NCI-H524 (cell line): Measurements from ENCODE around the gene GFRA1.

ENCODE experiments used
- DNase-seq, 2 experiments: peaks; one replicate each; lab custom pipeline; 2025; lab: John Stamatoyannopoulos, UW

GFRA1 gene

GRCh38 chr10:116270771-116271592, 2.0 kb downstream of the GFRA1 start:
- DNase-seq = no peak

- no peak for DNase-seq
These were observed 2.8 kb downstream of the GFRA1 start for GRCh38 chr10:116270126-116270770.

- DNase-seq = no peak
These were observed 3.4 kb downstream of the GFRA1 start for GRCh38 chr10:116269619-116270018.

- peak in 1 of 2 experiments; percentile 21 for DNase-seq
These were observed 4.0 kb downstream of the GFRA1 start for GRCh38 chr10:116268976-116269375.

- DNase-seq = no peak
These were observed 7.3 kb downstream of the GFRA1 start for GRCh38 chr10:116265686-116266085.

- no peak for DNase-seq
These were observed 8.9 kb downstream of the GFRA1 start for GRCh38 chr10:116263870-116264655.

- no peak for DNase-seq
These were observed 10.3 kb downstream of the GFRA1 start for GRCh38 chr10:116262678-116263077.

- DNase-seq = no peak
These were observed 12.4 kb downstream of the GFRA1 start for GRCh38 chr10:116260599-116260998.

GRCh38 chr10:116259638-116260037, 13.4 kb downstream of the GFRA1 start:
- DNase-seq = no peak

GRCh38 chr10:116257785-116258184, 15.2 kb downstream of the GFRA1 start:
- DNase-seq = no peak

GRCh38 chr10:116256752-116257259, 16.2 kb downstream of the GFRA1 start:
- no peak for DNase-seq

- DNase-seq = no peak
These were observed 16.9 kb downstream of the GFRA1 start for GRCh38 chr10:116255886-116256751.

- no peak for DNase-seq
These were observed 18.4 kb downstream of the GFRA1 start for GRCh38 chr10:116254422-116255155.

- no peak for DNase-seq
These were observed 19.3 kb downstream of the GFRA1 start for GRCh38 chr10:116253716-116254115.

GRCh38 chr10:116251602-116252395, 21.2 kb downstream of the GFRA1 start:
- no peak for DNase-seq

GRCh38 chr10:116247691-116248090, 25.3 kb downstream of the GFRA1 start:
- DNase-seq = no peak

GRCh38 chr10:116246263-116246662, 26.7 kb downstream of the GFRA1 start:
- DNase-seq = no peak

GRCh38 chr10:116245156-116245555, 27.9 kb downstream of the GFRA1 start:
- peak in 1 of 2 experiments; percentile 1 for DNase-seq

GRCh38 chr10:116241642-116242410, 31.2 kb downstream of the GFRA1 start:
- no peak for DNase-seq
